Measurements from ENCODE around the gene MAMLD1.

The MAMLD1 gene

DNA sequence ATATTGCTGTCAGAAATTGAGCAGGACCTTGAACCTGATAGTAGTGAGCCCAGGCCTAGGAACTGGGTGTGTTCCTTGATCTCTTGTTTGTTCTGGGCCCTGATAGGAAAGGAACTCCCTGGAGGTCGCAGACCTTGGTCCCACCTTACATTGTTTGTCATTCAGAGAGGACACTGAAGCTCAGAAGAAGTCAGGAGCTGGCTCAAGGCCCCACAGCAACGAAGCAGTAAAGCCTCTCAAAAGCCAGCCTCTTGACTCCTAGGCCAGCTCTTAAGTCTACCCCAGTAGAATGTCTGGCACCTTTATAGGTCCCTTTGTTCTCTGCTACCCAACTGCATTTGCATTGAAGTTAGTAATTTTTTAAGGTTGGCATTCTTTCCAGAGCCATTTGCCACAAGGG, 46.8 kb downstream of the MAMLD1 start:
- Mint-ChIP-seq H3K27ac (no peak overlapping the region), H3K9me3 (no peaks in the 10 kb centered on the region), H3K4me1 (no peaks in the 10 kb centered on the region), H3K27me3 (peaks cover 11% of the 10 kb centered on the region), H3K4me3 (no peak overlapping the region)
- ATAC-seq: no peak
- no peak for DNase-seq

DNA sequence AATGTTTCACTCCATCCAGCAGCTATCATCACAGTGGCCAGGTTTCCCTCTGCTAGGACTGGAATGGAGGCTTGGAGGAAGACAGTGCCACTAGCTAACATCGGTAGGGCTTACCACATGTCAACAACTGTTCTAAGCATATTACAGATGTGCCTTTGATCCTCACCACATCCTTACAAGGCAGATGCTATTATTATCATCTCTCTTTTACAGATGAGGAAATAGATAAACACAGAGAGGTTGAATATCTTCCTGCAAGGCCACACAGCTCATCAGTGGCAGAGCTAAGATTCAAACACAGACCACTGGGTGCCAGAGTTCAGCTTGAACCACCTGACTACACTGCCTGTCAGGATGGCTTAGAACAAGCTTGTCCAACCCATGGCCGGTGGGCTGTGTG, 47.4 kb downstream of the MAMLD1 start:
- no peak overlapping the region for H3K4me3 Mint-ChIP-seq
- no peaks in the 10 kb centered on the region for H3K9me3 Mint-ChIP-seq
- H3K4me1 Mint-ChIP-seq: no peaks in the 10 kb centered on the region
- H3K27ac Mint-ChIP-seq: no peak overlapping the region
- DNase-seq (no peak), ATAC-seq (peak; percentile 45)
- peaks cover 11% of the 10 kb centered on the region for H3K27me3 Mint-ChIP-seq

DNA sequence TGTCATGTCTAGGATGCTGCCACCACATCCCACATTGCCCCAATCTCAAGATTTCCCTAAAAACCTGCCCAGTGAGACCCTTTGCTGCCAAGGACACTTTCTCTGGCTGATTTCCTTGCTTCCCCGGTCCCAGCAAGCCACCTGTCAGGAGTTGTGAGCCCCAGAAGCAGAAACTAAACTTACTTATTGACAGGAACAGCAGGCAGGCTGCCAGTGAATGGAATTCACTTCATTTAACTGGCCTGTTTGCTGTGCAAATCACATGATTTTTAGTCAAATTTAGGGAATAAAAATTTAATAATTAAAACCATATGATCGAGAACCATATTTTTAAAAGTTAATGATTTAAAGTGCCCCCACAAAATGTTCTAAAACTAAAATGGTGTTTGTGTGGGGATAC, 48.5 kb downstream of the MAMLD1 start:
- no peaks in the 10 kb centered on the region for H3K9me3 Mint-ChIP-seq
- no peak overlapping the region for H3K4me3 Mint-ChIP-seq
- peaks cover 11% of the 10 kb centered on the region for H3K27me3 Mint-ChIP-seq
- peak overlapping the region in 1 of 2 donors; percentile 71 for H3K27ac Mint-ChIP-seq
- ATAC-seq: no peak
- H3K4me1 Mint-ChIP-seq: no peaks in the 10 kb centered on the region
- no peak for DNase-seq

DNA sequence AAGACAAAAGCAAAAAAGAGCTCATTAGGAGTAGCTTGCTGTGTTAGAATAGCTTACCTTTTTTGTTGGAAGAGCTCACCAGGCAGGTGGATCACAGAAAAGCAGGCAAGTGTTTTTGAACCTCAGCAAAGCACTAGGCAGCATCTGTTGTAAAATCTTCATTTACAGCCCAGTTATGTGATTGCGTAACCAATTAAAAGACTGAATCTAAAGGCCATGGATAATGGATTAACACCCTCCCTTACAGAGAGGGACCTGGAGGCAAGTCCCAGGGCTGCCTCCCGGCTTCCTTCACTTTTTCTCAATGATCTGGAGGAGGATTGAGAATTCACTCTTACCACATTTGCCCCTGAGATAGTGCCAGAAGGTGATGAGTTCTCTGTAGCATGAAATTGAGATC, 51.1 kb downstream of the MAMLD1 start:
- ATAC-seq: no peak
- no peak overlapping the region for H3K4me3 Mint-ChIP-seq
- no peaks in the 10 kb centered on the region for H3K9me3 Mint-ChIP-seq
- DNase-seq: no peak
- peaks cover 11% of the 10 kb centered on the region for H3K27me3 Mint-ChIP-seq
- no peak overlapping the region for H3K27ac Mint-ChIP-seq
- H3K4me1 Mint-ChIP-seq: no peaks in the 10 kb centered on the region

DNA sequence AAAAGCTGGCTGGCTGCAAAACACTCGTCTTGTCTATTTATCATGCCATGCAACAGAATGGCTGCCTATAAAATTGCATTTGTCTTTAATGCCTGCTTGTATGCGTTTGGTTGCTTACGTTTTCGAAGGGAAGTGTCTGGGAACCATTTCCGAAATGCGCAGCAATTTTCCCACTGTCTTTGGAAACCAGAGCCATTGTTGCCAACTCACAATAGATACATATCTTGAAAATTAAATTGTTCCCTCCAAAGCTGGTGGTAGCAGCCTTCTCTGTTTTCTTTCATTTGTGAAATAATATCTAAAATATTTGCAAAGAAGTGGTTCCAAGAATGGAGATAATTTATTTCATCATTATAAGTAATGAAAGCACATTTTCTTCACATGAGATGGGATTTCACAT, 53.4 kb downstream of the MAMLD1 start:
- Mint-ChIP-seq H3K9me3 (no peaks in the 10 kb centered on the region), H3K27me3 (peaks cover 11% of the 10 kb centered on the region), H3K4me1 (no peaks in the 10 kb centered on the region), H3K4me3 (no peak overlapping the region), H3K27ac (no peak overlapping the region)
- no peak for ATAC-seq
- no peak for DNase-seq

DNA sequence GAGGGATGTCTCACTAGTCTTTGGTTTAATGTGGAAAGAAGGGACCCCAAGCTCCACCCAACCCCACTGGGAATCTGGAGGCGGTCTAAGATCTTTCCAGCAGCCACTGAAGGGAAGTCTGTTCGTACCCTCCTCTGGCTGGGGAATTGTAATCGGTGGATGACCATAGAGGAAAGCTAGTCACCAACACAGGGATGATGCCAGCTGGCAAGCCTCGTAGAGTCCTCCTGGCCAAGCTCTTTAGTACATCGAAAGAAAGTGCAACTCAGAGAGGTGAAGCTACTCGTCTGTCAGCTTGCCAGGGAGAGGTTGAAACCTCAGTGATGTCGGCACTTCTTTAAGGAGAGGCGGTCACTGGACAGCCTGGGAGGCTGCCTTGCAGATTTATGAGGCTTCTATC, 58.7 kb downstream of the MAMLD1 start:
- H3K27me3 Mint-ChIP-seq: no peaks in the 10 kb centered on the region
- no peaks in the 10 kb centered on the region for H3K9me3 Mint-ChIP-seq
- ATAC-seq (no peak), DNase-seq (no peak)
- H3K4me3 Mint-ChIP-seq: no peak overlapping the region
- H3K4me1 Mint-ChIP-seq: no peaks in the 10 kb centered on the region
- no peak overlapping the region for H3K27ac Mint-ChIP-seq

DNA sequence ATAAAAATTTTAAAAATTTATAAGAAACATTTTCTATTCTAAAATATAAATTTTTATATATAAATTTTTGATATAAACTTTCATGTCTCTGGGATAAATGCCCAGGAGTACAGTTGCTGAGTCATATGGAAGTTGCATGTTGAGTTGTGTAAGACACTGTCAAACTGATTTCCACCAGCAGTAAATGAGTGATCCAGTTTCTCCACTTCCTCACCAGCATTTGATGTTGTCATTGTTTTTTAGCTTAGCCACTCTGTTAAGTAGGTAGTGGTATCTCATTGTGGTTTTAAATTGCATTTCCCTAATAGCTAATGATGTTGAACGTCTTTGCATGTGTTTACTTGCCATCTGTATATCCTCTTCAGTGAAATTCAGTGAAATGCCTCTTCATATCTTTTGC, 66.5 kb downstream of the MAMLD1 start:
- Mint-ChIP-seq H3K9me3 (peaks cover 0 to 5% of the 10 kb centered on the region in 2 donors), H3K4me1 (no peaks in the 10 kb centered on the region), H3K4me3 (no peak overlapping the region), H3K27ac (no peak overlapping the region), H3K27me3 (no peaks in the 10 kb centered on the region)
- ATAC-seq (no peak), DNase-seq (no peak)

DNA sequence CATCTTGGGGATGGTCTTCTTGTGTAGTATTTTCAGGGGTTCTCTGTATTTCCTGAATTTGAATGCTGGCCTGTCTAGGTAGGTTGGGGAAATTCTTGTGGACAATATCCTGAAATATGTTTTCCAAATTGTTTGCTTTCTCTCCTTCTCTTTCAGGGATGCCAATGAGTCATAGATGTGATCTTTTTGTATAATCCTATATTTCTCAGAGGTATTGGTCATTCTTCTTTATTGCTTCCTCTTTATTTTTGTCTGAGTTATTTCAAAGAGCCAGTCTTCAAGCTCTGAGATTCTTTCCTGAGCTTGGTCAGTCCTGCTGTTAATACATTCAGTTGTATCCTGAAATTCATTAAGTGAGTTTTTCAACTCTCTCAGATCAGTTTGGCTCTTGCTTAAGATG, 73.1 kb downstream of the MAMLD1 start:
- Mint-ChIP-seq H3K9me3 (peaks cover 0 to 11% of the 10 kb centered on the region in 2 donors), H3K4me1 (no peaks in the 10 kb centered on the region), H3K27me3 (no peaks in the 10 kb centered on the region), H3K27ac (no peak overlapping the region), H3K4me3 (no peak overlapping the region)
- ATAC-seq (no peak), DNase-seq (no peak)

DNA sequence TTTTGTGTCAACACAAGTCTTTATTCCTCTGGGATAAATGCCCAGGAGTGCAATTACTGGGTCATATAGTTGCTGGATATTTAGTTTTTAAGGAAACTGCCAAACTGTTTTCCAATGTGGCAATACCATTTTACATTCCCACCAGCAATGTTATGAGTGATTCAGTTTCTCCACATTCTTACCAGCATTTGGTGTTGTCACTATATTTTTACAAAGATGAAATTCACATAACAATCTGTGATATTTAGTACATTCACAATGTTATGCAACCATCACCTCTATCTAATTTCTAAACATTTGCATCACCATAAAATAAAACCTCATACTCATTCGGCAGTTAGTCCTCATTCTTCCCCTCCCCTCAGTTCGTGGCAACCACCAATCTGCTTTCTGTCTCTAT, 75.0 kb downstream of the MAMLD1 start:
- no peak for DNase-seq
- ATAC-seq: no peak

DNA sequence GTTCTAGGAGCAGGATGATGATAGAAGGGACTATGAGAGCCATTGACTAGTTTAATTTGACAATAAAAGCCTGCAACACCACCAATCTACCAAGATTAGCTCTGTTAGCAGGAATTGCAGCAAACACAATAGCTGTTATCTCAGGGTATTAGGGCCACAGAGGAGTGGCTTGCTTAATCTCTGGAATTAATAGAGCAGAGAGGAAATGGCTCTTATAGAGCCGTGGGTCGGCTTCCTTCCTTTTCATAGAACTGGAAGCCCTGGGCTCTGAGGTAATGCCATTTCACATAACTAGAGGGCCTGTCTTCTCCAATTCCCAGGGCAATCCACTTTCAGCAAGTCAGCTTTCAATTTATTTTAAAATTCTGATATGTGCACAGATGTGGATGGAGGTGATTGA, 83.0 kb downstream of the MAMLD1 start:
- H3K27me3 Mint-ChIP-seq: no peaks in the 10 kb centered on the region
- peaks cover 7% of the 10 kb centered on the region for H3K4me1 Mint-ChIP-seq
- no peak for ATAC-seq
- no peak for DNase-seq
- H3K27ac Mint-ChIP-seq: no peak overlapping the region
- H3K4me3 Mint-ChIP-seq: no peak overlapping the region
- H3K9me3 Mint-ChIP-seq: no peaks in the 10 kb centered on the region

More for the DNA sequence above, 75.0 kb downstream of the MAMLD1 start:
- Mint-ChIP-seq H3K4me3 (no peak overlapping the region), H3K4me1 (no peaks in the 10 kb centered on the region), H3K27me3 (no peaks in the 10 kb centered on the region), H3K27ac (no peak overlapping the region), H3K9me3 (peaks cover 0 to 11% of the 10 kb centered on the region in 2 donors)

DNA sequence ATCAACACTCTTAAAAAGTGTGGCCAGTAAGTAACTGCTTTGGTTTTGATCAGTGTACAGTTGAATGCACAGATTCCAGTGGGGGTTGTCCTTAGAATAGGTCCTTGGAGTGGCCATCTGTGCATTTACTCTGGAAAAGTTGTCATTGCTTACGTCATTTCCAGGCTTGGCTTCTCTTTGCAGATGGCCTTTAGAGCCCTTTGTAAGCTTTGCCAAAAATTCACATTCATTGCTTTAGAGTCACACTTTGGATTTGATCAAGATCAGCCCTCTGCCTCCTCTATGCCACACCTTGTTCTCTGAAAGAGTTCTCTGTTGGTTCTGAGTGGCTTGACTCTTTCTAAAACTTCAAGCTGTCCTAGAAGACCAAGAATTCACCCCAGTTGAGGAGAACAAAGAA, 83.9 kb downstream of the MAMLD1 start:
- Mint-ChIP-seq H3K4me1 (peaks cover 7% of the 10 kb centered on the region), H3K27me3 (no peaks in the 10 kb centered on the region), H3K27ac (no peak overlapping the region), H3K4me3 (no peak overlapping the region), H3K9me3 (no peaks in the 10 kb centered on the region)
- no peak for DNase-seq
- ATAC-seq: no peak

DNA sequence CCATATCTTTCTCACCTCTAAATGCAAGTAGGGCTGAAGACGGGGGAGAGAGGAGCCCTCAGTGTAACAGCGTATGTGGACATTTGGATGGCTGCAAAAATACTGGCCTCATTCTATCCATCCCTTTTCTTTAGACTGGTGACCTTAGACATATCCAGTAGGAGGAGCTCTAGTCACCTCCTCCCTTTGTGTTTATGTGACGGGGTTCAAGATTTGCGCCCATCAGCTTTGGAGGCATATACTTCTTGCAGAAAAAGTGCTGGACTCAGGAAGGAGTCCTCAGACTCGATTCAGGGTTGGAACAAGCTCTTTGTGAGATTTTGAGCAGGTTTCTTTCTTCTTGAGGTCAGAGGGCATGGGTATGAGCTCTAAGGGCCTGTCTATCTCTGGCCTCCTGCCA, 86.2 kb downstream of the MAMLD1 start:
- ATAC-seq (no peak), DNase-seq (no peak)
- Mint-ChIP-seq H3K27ac (no peak overlapping the region), H3K9me3 (no peaks in the 10 kb centered on the region), H3K27me3 (no peaks in the 10 kb centered on the region), H3K4me1 (peaks cover 7% of the 10 kb centered on the region), H3K4me3 (no peak overlapping the region)

DNA sequence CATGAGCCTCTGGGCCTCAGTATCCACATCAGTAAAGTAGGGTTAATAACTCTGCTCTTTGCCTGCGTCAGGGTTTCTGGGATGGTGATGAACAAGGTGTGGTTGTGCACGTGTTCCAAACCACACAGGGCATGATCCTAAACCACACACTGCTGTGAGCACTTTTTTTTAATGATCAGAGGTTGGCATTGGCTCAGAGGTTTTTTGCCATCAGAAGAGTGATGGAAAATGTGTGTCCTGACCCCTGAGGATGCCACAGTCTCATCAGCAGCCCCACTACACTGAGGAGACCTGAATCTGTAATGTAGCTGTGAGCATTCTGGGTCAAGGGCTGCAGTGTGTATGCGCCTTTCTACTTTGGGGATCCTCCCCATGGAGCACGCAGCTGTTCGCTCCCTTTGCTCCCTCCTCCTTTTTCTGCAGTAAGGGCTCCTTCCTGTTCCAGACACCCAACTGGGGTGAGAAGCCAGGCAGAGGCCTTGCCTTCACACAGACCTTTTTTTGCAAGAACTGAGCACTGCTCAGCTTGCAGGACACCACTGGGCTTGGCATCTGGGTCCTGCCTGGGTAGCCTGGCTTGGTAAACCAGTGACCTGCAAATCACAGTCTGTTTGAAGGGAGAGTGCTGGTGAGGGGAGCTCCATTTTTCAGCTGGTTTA, 87.5 kb downstream of the MAMLD1 start:
- Mint-ChIP-seq H3K27me3 (no peaks in the 10 kb centered on the region), H3K4me3 (no peak overlapping the region), H3K4me1 (peaks cover 7% of the 10 kb centered on the region), H3K9me3 (peaks cover 0 to 4% of the 10 kb centered on the region in 2 donors), H3K27ac (peak overlapping the region in 1 of 2 donors; percentile 19)
- peak; percentile 49 for ATAC-seq
- DNase-seq: no peak

DNA sequence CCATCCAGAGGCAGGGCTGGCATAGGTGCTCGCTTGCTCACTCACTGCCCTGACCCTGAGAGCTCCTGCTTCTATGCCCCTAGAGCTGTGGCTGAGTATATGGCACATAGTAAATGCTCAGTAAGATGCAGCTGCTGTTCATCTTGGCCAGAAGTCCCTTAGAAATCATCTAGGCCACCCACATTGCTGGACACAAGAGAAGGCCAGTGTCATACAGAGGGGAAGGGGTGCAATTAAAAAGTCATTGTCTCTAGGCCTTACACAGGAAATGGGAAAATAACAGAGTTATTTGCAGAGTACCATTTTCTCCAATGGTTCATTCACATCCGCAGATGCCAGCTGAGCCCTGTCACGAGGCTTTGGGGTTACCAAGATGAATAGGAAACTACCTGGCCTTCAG, 88.8 kb downstream of the MAMLD1 start:
- Mint-ChIP-seq H3K4me3 (no peak overlapping the region), H3K4me1 (peaks cover 13% of the 10 kb centered on the region), H3K9me3 (peaks cover 0 to 4% of the 10 kb centered on the region in 2 donors), H3K27me3 (no peaks in the 10 kb centered on the region), H3K27ac (no peak overlapping the region)
- ATAC-seq: no peak
- no peak for DNase-seq

DNA sequence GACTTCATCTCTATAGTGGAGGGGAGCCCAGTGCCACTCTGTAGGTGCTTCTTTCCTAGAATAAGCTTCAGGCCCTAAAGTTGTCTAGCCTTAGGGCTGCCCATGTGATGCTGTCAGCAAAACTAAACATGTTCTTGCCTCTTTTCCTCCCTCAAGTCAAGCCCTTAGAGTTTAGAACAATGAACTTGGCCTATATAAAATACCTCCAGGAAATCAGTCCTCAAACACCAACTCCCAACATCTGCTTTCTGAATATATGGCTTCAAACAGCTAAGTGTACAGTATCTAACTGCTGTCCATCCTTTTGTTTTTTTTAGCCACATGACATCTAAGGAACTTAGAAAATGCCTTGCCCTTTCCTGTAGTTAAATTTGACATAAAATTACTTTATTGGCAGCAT, 91.0 kb downstream of the MAMLD1 start:
- Mint-ChIP-seq H3K27ac (peak overlapping the region in 1 of 2 donors; percentile 13), H3K4me1 (peaks cover 15% of the 10 kb centered on the region), H3K27me3 (no peaks in the 10 kb centered on the region), H3K9me3 (peaks cover 0 to 4% of the 10 kb centered on the region in 2 donors), H3K4me3 (no peak overlapping the region)
- no peak for DNase-seq
- ATAC-seq: no peak

DNA sequence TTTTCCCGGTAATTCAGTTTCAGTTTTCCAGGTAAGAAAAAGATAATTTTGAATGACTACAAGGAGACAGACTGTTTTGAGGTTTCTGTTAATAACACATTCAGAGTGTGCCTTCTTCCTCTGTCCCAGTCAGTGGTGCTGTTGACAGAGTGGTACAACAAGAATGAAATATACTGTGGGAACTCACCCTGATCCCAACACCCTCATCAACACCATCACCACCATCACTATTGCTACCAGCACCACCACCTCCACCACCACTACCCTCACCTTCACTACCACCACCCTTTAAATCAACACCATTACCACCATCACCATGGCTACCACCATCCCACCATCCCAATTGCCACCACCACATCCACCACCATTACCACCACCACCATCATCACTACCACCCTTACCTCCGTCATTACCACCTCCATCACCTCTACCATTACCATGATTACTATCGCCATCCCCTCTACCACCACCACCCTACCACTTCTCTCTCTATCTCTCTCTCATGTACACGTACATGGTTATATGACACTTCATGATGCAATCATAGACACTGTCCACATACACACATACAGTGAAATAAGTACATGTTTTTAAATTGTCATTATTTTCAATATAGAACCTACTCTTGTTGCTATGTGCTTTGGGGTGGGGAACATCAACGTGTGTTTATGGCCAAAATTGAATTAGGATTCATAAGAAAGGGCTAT, 91.5 kb downstream of the MAMLD1 start:
- H3K9me3 Mint-ChIP-seq: peaks cover 0 to 4% of the 10 kb centered on the region in 2 donors
- H3K4me3 Mint-ChIP-seq: no peak overlapping the region
- DNase-seq (no peak), ATAC-seq (no peak)
- H3K27ac Mint-ChIP-seq: no peak overlapping the region
- peaks cover 20% of the 10 kb centered on the region for H3K4me1 Mint-ChIP-seq
- no peaks in the 10 kb centered on the region for H3K27me3 Mint-ChIP-seq

DNA sequence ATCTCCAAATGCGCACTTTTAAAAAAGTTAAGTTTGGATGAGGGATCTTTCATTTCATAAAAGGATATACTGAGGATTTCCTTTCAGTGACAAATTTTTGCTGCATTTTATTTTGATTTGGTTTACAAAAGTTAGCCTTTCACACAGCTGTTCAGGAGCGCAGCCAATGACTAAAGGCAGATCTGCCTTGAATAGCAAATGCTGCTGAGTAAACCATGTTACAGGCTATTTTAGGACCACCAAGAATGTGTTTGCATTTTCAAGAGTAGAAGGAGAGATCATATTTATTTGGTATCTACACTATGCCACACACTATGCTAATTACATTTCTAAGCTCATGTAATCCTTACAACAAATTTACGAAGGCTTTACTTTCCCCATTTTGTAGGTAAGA, 92.1 kb downstream of the MAMLD1 start:
- DNase-seq: no peak
- Mint-ChIP-seq H3K27me3 (no peaks in the 10 kb centered on the region), H3K4me1 (peaks cover 20% of the 10 kb centered on the region), H3K27ac (no peak overlapping the region), H3K9me3 (peaks cover 0 to 4% of the 10 kb centered on the region in 2 donors), H3K4me3 (no peak overlapping the region)
- ATAC-seq: no peak
